HEK293T (cell line): ENCODE data around the gene DDA1.

ENCODE experiments used
- ARNT ChIP-seq: fragments of 450-650 bp; IDR thresholded peaks from 2 replicates; pipeline ENCODE4 v1.6.1; 2017; ENCODE audit warnings: mild to moderate bottlenecking
- BHLHE40 ChIP-seq: fragments of 450-650 bp; IDR thresholded peaks from 2 replicates; pipeline ENCODE4 v1.6.1; 2016; ENCODE audit warnings: mild to moderate bottlenecking, moderate library complexity, borderline replicate concordance
- NFRKB ChIP-seq: fragments of 450-650 bp; IDR thresholded peaks from 2 replicates; pipeline ENCODE4 v1.6.1; 2016; ENCODE audit warnings: mild to moderate bottlenecking, moderate library complexity

DNA sequence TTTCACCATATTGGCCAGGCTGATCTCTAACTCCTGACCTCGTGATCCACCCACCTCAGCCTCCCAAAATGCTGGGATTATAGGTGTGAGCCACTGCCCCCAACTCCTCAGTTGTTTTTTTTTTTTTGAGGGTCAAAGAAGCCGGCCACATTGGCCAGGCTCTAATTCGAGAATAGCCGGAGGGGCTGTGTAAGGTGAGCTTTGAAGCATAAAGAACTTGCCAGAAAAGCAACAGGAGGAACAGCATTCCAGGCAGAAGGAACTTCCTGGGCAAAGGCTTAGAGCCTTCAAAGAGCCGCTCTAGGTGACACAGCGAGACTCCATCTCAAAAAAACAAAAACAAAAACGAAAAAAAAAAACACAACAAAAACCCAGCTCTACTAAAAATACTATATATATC, 43.3 kb upstream of the DDA1 start:
- TF ChIP-seq NFRKB (no peak), ARNT (no peak), BHLHE40 (no peak)
